Lower leg skin (tissue), 3 donors: ENCODE results near the gene FANCC.

Experiments
- CTCF ChIP-seq, 3 donors: fragments of 450-650 bp; IDR thresholded peaks; one replicate each; pipeline ENCODE4 v1.5.1; 2016; ENCODE audit warnings: antibody characterized with exemption in 3 of 3, mild to moderate bottlenecking in 3 of 3, moderate library complexity in 2 of 3
- POLR2A ChIP-seq, 2 donors: fragments of 450-650 bp; IDR thresholded peaks; one replicate each; pipeline ENCODE4 v1.6.1; 2016 to 2017; ENCODE audit warnings: antibody characterized with exemption in 2 of 2, mild to moderate bottlenecking in 1 of 2, moderate library complexity in 1 of 2

DNA sequence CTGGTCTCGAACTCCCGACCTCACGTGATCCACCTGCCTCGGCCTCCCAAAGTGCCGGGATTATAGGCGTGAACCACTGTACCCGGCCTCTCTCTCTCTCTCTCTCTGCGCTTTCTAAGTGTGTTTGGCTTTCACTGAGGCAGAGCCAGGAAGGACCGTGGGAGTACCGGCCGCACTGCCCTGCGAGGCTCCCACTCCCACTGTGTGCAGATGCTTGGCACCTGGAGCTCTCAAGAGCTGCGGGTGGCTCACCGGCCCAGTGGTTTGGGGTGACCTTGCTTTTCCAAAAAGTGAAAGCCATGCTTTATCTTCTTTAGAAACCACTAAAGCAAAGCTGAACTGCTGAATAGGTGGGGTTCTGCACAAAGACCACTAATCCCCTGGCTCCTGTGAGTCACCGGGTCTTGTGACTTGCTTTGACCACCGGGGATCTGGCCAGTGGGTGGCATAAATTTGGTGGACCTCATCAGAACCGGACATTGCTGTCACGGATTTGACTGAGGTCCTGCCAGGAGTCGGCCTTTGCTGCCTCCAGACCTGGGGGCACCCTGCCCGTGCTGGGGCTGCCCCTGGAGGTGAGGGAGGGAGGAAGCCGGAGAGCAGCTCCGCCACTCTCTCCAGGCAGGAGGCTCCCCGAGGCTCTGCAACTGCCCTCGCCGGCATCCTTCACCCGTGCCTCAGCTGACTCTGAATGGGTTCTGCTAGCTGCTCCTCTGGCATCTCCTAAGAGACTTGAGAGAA is 228.9 kb downstream of the FANCC start:
- TF ChIP-seq CTCF (IDR thresholded peaks at IDR 0.05) (no peak), POLR2A (IDR thresholded peaks at IDR 0.05) (no peak)
